GM12878 (cell line): ENCODE results near the gene FGD4. TPM values are rescaled to one million over a fixed set of nuclear protein-coding genes. Genes with fewer than 3 reads are reported as not detected.

Experiments
- ATAC-seq: fragments of 200-7000 bp; cut with Tn5 transposase; 3 replicates; pipeline ENCODE4 v1.9.1; 2020; ENCODE audit warnings: mild to moderate bottlenecking, moderate library complexity
- BruUV-seq: library from RNA; stranded (reverse); fragments of 400-500 nt; replicated peaks from 2 replicates; lab custom pipeline; 2021; lab: Mats Ljungman, UMichigan
- CTCF ChIA-PET: fragments of 300-600 bp; sonication (Branson Sonifier 250); formaldehyde crosslinking; extraction: SDS; loops from one replicate; lab custom pipeline; 2021; ENCODE audit warnings: inconsistent platforms; lab: Yijun Ruan, JAX
- POLR2A ChIA-PET: fragments of 350-600 bp; formaldehyde crosslinking; extraction: SDS; loops from one replicate; lab custom pipeline; 2021; ENCODE audit warnings: inconsistent platforms; lab: Charles Lee
- RAD21 ChIA-PET: fragments of 300-600 bp; sonication (Branson Sonifier 250); formaldehyde crosslinking; loops from one replicate; lab custom pipeline; 2023; ENCODE audit warnings: antibody characterized with exemption; ENCODE audit not compliant: unreplicated experiment; lab: Charles Lee
- SMC1A ChIA-PET: fragments of 300-600 bp; sonication (Branson Sonifier 250); formaldehyde crosslinking; loops from one replicate; lab custom pipeline; 2023; ENCODE audit not compliant: unreplicated experiment, uncharacterized antibody; lab: Charles Lee
- DNase-seq: peaks from one replicate; pipeline ENCODE4 v3.0.0-alpha.2; 2011; ENCODE audit warnings: low read depth, low spot score
- FAIRE-seq: peaks from 3 replicates; lab custom pipeline; 2011; peaks lifted over from hg19 to GRCh38; lab: Jason Lieb, UNC
- H2AFZ ChIP-seq: 2 replicates; pipeline ENCODE4 v1.6.0; 2011; ENCODE audit warnings: low read depth, low read length, control low read depth; ENCODE audit not compliant: control insufficient read depth
- H3K27ac ChIP-seq: 2 replicates; pipeline ENCODE4 v1.5.1; 2011; ENCODE audit warnings: control low read depth; ENCODE audit not compliant: control insufficient read depth, insufficient read depth
- H3K27me3 ChIP-seq, 2 experiments: replicated peaks in 1 of 2; 2 replicates each; pipeline versions ENCODE4 v1.6.0 to v1.6.1; 2011; ENCODE audit warnings: low read length in 1 of 2; ENCODE audit not compliant: control insufficient read depth in 2 of 2, insufficient read depth in 2 of 2
- H3K36me3 ChIP-seq, 2 experiments: 2 replicates each; pipeline ENCODE4 v1.5.1; 2011; ENCODE audit warnings: low read length in 1 of 2; ENCODE audit not compliant: control insufficient read depth in 2 of 2, insufficient read depth in 2 of 2
- H3K4me1 ChIP-seq: 2 replicates; pipeline ENCODE4 v1.6.1; 2011; ENCODE audit warnings: mild to moderate bottlenecking, low read length, moderate library complexity, mixed read lengths; ENCODE audit not compliant: control insufficient read depth, insufficient read depth
- H3K4me2 ChIP-seq: 2 replicates; pipeline ENCODE4 v1.6.0; 2011; ENCODE audit warnings: control low read depth; ENCODE audit not compliant: control insufficient read depth, insufficient read depth
- H3K4me3 ChIP-seq: fragments of 200-600 bp; sonication (generic); 2 replicates; pipeline ENCODE4 v1.5.1; 2016
- H3K79me2 ChIP-seq: 2 replicates; pipeline ENCODE4 v1.6.0; 2011; ENCODE audit warnings: low read length; ENCODE audit not compliant: control insufficient read depth, insufficient read depth
- H3K9ac ChIP-seq: 2 replicates; pipeline ENCODE4 v1.8.0; 2011; ENCODE audit warnings: low read length, control low read depth, mixed read lengths; ENCODE audit not compliant: control insufficient read depth, insufficient read depth
- H3K9me3 ChIP-seq: replicated peaks from 3 replicates; pipeline ENCODE4 v1.5.1; 2011; ENCODE audit warnings: mild to moderate bottlenecking, low read length; ENCODE audit not compliant: control insufficient read depth, insufficient read depth
- H4K20me1 ChIP-seq: 2 replicates; pipeline ENCODE4 v1.6.0; 2011; ENCODE audit not compliant: control insufficient read depth, insufficient read depth
- CHD2 ChIP-seq: IDR thresholded peaks from 2 replicates; pipeline ENCODE4 v1.6.1; 2011; ENCODE audit warnings: low read depth, low read length, improper control_type of control experiment, borderline replicate concordance
- CREM ChIP-seq: IDR thresholded peaks from 2 replicates; pipeline ENCODE4 v1.6.1; 2014; ENCODE audit warnings: antibody characterized with exemption, low read depth
- DPF2 ChIP-seq: fragments of 450-650 bp; IDR thresholded peaks from 2 replicates; pipeline ENCODE4 v1.6.1; 2017; ENCODE audit warnings: mild to moderate bottlenecking
- FOXK2 ChIP-seq: fragments of 450-650 bp; IDR thresholded peaks from 2 replicates; pipeline ENCODE4 v1.6.1; 2017; ENCODE audit warnings: mild to moderate bottlenecking, moderate library complexity
- IRF4 ChIP-seq: IDR thresholded peaks from 2 replicates; pipeline ENCODE4 v1.6.1; 2011; ENCODE audit warnings: low read depth, low read length
- JUND ChIP-seq: IDR thresholded peaks from 2 replicates; pipeline ENCODE4 v1.6.1; 2012; ENCODE audit warnings: low read depth, mild to moderate bottlenecking, low read length, improper control_type of control experiment, moderate library complexity
- KDM1A ChIP-seq: fragments of 200-600 bp; sonication (generic); IDR thresholded peaks from 2 replicates; pipeline ENCODE4 v1.6.1; 2016; ENCODE audit warnings: borderline replicate concordance
- MXI1 ChIP-seq: fragments of 150-350 bp; IDR thresholded peaks from 2 replicates; pipeline ENCODE4 v1.6.1; 2011; ENCODE audit warnings: low read depth, mild to moderate bottlenecking, inconsistent platforms, low read length, improper control_type of control experiment
- NFYA ChIP-seq: IDR thresholded peaks from 2 replicates; pipeline ENCODE4 v1.6.1; 2011; ENCODE audit warnings: low read depth, mild to moderate bottlenecking, low read length, improper control_type of control experiment, borderline replicate concordance
- RFX5 ChIP-seq: IDR thresholded peaks from 2 replicates; pipeline ENCODE4 v1.6.1; 2011; ENCODE audit warnings: low read depth, low read length, improper control_type of control experiment
- SUZ12 ChIP-seq: fragments of 200-600 bp; sonication (generic); IDR thresholded peaks from one replicate; pipeline ENCODE4 v1.6.1; 2018; ENCODE audit warnings: antibody characterized with exemption, mild to moderate bottlenecking; ENCODE audit not compliant: unreplicated experiment
- ZNF384 ChIP-seq: IDR thresholded peaks from 2 replicates; pipeline ENCODE4 v1.6.1; 2012; ENCODE audit warnings: low read depth, mild to moderate bottlenecking, low read length, improper control_type of control experiment, borderline replicate concordance
- ZZZ3 ChIP-seq: IDR thresholded peaks from 2 replicates; pipeline ENCODE4 v1.6.1; 2011; ENCODE audit warnings: low read depth; ENCODE audit not compliant: control insufficient read depth, insufficient read length
- WGBS: methylation state at CpG from one replicate; pipeline ENCODE4 v1.1.6; 2016; ENCODE audit warnings: low lambda C conversion rate; ENCODE audit not compliant: insufficient replicate concordance, insufficient coverage; ENCODE audit errors: missing lambda C conversion rate; 5-methylcytosine and 5-hydroxymethylcytosine counted together
- in situ Hi-C: fragments of 300-500 bp; cut with MboI; formaldehyde crosslinking; loops from 9 replicates; pipeline ENCODE4 v1.14.3; 2018; ENCODE audit warnings: mixed read lengths
- intact Hi-C: fragments of 100-400 bp; cut with micrococcal nuclease; formaldehyde crosslinking; loops from one replicate; pipeline ENCODE4 v1.14.2; 2022; ENCODE audit not compliant: unreplicated experiment
- polyA plus RNA-seq, 11 experiments: library from polyadenylated mRNA; depleted of rRNA in 4 of 11; unstranded in 6 of 11; stranded (reverse) in 5 of 11; fragments of >200 nt; fragmentation: Nextera tagmentation in 4 of 11; fragmentation: Illumina TruSeq in 1 of 11; extraction: Ambion mirVana in 4 of 11; extraction: Trizol in 1 of 11; gene quantifications; 1 replicate in 1 of 11; 2 replicates in 10 of 11; pipeline versions ENCODE4 v1.2.1 to v1.2.3, GENCODE V29; 2011 to 2016; ENCODE audit warnings: inconsistent platforms in 2 of 11, missing spikeins in 2 of 11, low read depth in 1 of 11
- total RNA-seq, 4 experiments: library from RNA; depleted of rRNA in 3 of 4; stranded (reverse); fragments of >200 nt in 3 of 4; fragmentation: Illumina TruSeq in 1 of 4; extraction: Trizol in 1 of 4; gene quantifications; 2 replicates each; pipeline versions ENCODE4 v1.2.1 to v1.2.3, GENCODE V29; 2013 to 2021
- TF ChIP-seq, protein P1 (sequence below): fragments of 450-650 bp; IDR thresholded peaks from 2 replicates; pipeline ENCODE4 v1.6.1; 2017; ENCODE audit warnings: low read depth, mild to moderate bottlenecking, moderate library complexity

The FGD4 gene
- total and polyA plus RNA-seq, 10 of the 15 experiments (the other 5 are each of a cell fraction or from before 2014, with no cell fraction given): 0.01 to 0.18 (median 0.08) TPM; not detected in 3

DNA sequence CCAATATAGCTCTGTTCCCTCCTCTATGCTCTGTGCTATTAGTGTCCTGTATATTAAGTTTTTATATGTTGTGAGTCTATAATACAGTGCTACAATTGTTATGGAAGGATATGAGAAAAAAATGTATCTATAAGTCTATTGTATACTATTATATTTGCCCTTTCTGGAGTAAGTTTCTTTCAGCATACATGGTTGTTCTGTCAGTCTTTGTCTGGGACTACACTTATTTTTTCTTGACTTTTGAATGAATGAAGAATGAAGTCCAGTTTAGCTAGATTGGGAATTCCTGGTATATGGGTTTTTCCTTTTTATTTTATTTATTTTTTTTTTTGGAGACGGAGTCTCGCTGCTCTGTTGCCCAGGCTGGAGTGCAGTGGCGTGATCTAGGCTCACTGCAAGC lies 203.7 kb downstream of the FGD4 start:
- ATAC-seq: no peak
- TF ChIP-seq NFYA: no peak
- no peak for TF ChIP-seq ZZZ3
- TF ChIP-seq RFX5: no peak
- no peak for TF ChIP-seq DPF2
- TF ChIP-seq ZNF384: no peak
- no peak for TF ChIP-seq CHD2
- no peak for TF ChIP-seq IRF4
- TF ChIP-seq MXI1: no peak
- TF ChIP-seq, protein P1, sequence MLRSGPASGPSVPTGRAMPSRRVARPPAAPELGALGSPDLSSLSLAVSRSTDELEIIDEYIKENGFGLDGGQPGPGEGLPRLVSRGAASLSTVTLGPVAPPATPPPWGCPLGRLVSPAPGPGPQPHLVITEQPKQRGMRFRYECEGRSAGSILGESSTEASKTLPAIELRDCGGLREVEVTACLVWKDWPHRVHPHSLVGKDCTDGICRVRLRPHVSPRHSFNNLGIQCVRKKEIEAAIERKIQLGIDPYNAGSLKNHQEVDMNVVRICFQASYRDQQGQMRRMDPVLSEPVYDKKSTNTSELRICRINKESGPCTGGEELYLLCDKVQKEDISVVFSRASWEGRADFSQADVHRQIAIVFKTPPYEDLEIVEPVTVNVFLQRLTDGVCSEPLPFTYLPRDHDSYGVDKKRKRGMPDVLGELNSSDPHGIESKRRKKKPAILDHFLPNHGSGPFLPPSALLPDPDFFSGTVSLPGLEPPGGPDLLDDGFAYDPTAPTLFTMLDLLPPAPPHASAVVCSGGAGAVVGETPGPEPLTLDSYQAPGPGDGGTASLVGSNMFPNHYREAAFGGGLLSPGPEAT: no peak
- TF ChIP-seq CREM: no peak
- no peak for TF ChIP-seq JUND
- no peak for TF ChIP-seq FOXK2
- no peak for TF ChIP-seq KDM1A
- TF ChIP-seq SUZ12: no peak
- DNase-seq: no peak
- Histone ChIP-seq H3K27me3 (no peaks in the 10 kb centered on the region), H3K4me1 (0 out of 2 replicates have a peak, but pooled peaks cover 2% of the 10 kb centered on the region), H2AFZ (no peak overlapping the region), H3K36me3 (no peaks in the 10 kb centered on the region), H3K9ac (no peak overlapping the region), H3K4me2 (no peak overlapping the region), H4K20me1 (no peaks in the 10 kb centered on the region), H3K4me3 (no peak overlapping the region), H3K27ac (no peak overlapping the region), H3K79me2 (no peaks in the 10 kb centered on the region), H3K9me3 (no peaks in the 10 kb centered on the region)
- 100% methylated on average over 3 of the region's 3 CpGs for WGBS
- SMC1A ChIA-PET: no interaction called here
- no peak for FAIRE-seq
- BruUV-seq: no TSS peak
- POLR2A ChIA-PET: no interaction called here
- in situ Hi-C loops: no loop called here
- intact Hi-C loops: no loop called here
- RAD21 ChIA-PET: no interaction called here
- CTCF ChIA-PET: interaction anchor here (0.7 kb wide), 1 partner anchor 949 kb away, joined by 3 read pairs; no protein-coding TSS in a partner anchor
